Measurements from ENCODE around the gene RAET1G.

RAET1G gene

GRCh38 chr6:149884617-149885016 is 38.3 kb downstream of the RAET1G start:
- H3K4me3 ChIP-seq (ENCODE audit: control insufficient read depth, low read depth, low read length), result no peak overlapping the region
- no peak for DNase-seq (ENCODE audit: low read depth)
- TF ChIP-seq CTCF (conservative IDR thresholded peaks at IDR 0.05; ENCODE audit: control insufficient read depth, insufficient read depth, low read depth, low read length), result no peak

- no peak overlapping the region for H3K4me3 ChIP-seq (ENCODE audit: control insufficient read depth, low read depth, low read length)
- TF ChIP-seq CTCF (conservative IDR thresholded peaks at IDR 0.05; ENCODE audit: control insufficient read depth, insufficient read depth, low read depth, low read length), result no peak
Measured at GRCh38 chr6:149884215-149884614, 38.7 kb downstream of the RAET1G start.

GRCh38 chr6:149881860-149882259 is 41.1 kb downstream of the RAET1G start:
- H3K4me3 ChIP-seq (ENCODE audit: control insufficient read depth, low read depth, low read length), result no peak overlapping the region
- DNase-seq (ENCODE audit: low read depth), result no peak
- no peak for TF ChIP-seq CTCF (conservative IDR thresholded peaks at IDR 0.05; ENCODE audit: control insufficient read depth, insufficient read depth, low read depth, low read length)

More at GRCh38 chr6:149884215-149884614, 38.7 kb downstream of the RAET1G start:
- DNase-seq (ENCODE audit: low read depth), result peak; percentile 42

GRCh38 chr6:149881066-149881766 is 41.7 kb downstream of the RAET1G start:
- TF ChIP-seq CTCF (conservative IDR thresholded peaks at IDR 0.05; ENCODE audit: control insufficient read depth, insufficient read depth, low read depth, low read length), result no peak
- DNase-seq (ENCODE audit: low read depth), result no peak
- no peak overlapping the region for H3K4me3 ChIP-seq (ENCODE audit: control insufficient read depth, low read depth, low read length)

- no peak for TF ChIP-seq CTCF (conservative IDR thresholded peaks at IDR 0.05; ENCODE audit: control insufficient read depth, insufficient read depth, low read depth, low read length)
- no peak for DNase-seq (ENCODE audit: low read depth)
- H3K4me3 ChIP-seq (ENCODE audit: control insufficient read depth, low read depth, low read length), result no peak overlapping the region
Measured at GRCh38 chr6:149877659-149878058, 45.3 kb downstream of the RAET1G start.

GRCh38 chr6:149876241-149876933 is 46.5 kb downstream of the RAET1G start:
- H3K4me3 ChIP-seq (ENCODE audit: control insufficient read depth, low read depth, low read length), result no peak overlapping the region

More at GRCh38 chr6:149876241-149876933, 46.5 kb downstream of the RAET1G start:
- peak; percentile 34 for DNase-seq (ENCODE audit: low read depth)
- TF ChIP-seq CTCF (conservative IDR thresholded peaks at IDR 0.05; ENCODE audit: control insufficient read depth, insufficient read depth, low read depth, low read length), result no peak
